PC-3 (cell line): ENCODE data around the gene BOLA1.

ENCODE experiments used
- EZH2 ChIP-seq: fragments of 300-600 bp; sonication (generic); IDR thresholded peaks from one replicate; pipeline ENCODE4 v1.6.1; 2017; ENCODE audit warnings: antibody characterized with exemption, mild to moderate bottlenecking, low read length; ENCODE audit not compliant: unreplicated experiment
- EZH2phosphoT487 ChIP-seq: fragments of 300-600 bp; sonication (generic); IDR thresholded peaks from 2 replicates; pipeline ENCODE4 v1.6.1; 2018; ENCODE audit warnings: mild to moderate bottlenecking, antibody characterized with exemption, low read length, borderline replicate concordance
- TF ChIP-seq, protein P1 (sequence below): fragments of 300-600 bp; sonication (generic); conservative IDR thresholded peaks from 2 replicates; pipeline ENCODE4 v1.5.1; 2017; ENCODE audit warnings: antibody characterized with exemption, low read depth, mild to moderate bottlenecking, low read length

DNA sequence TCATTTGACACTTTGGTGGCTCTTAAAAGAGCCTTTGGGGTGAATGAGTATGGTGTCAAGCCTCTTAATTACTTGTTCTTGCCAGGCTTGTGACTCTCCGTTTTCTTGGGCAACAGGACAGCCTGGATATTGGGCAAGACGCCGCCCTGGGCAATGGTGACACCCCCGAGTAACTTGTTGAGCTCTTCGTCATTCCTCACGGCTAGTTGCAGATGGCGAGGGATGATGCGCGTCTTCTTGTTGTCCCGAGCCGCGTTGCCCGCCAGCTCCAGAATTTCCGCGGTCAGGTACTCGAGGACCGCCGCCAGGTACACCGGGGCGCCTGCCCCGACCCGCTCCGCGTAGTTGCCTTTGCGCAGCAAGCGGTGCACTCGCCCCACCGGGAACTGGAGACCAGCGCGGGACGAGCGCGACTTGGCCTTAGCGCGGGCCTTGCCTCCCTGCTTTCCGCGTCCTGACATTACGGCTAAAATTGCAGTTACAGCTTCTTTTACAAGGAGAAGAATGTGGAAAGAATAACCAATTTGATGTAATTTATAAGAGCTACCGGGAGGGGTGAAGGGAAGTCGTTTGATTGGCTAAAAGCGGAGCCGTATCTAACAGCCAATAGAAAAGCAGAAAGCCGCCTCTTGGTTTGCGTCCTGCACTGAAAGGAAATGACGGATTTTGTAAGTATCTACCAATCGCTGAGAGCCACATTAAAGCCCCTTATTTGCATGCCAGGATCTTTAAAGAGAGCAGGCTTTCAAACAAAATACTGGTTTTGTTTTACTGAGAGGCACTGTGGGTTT, 11.7 kb upstream of the BOLA1 start:
- no peak for TF ChIP-seq EZH2
- TF ChIP-seq, protein P1, sequence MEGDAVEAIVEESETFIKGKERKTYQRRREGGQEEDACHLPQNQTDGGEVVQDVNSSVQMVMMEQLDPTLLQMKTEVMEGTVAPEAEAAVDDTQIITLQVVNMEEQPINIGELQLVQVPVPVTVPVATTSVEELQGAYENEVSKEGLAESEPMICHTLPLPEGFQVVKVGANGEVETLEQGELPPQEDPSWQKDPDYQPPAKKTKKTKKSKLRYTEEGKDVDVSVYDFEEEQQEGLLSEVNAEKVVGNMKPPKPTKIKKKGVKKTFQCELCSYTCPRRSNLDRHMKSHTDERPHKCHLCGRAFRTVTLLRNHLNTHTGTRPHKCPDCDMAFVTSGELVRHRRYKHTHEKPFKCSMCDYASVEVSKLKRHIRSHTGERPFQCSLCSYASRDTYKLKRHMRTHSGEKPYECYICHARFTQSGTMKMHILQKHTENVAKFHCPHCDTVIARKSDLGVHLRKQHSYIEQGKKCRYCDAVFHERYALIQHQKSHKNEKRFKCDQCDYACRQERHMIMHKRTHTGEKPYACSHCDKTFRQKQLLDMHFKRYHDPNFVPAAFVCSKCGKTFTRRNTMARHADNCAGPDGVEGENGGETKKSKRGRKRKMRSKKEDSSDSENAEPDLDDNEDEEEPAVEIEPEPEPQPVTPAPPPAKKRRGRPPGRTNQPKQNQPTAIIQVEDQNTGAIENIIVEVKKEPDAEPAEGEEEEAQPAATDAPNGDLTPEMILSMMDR = no peak
- TF ChIP-seq EZH2phosphoT487 = no peak
